Activated naive CD4-positive, alpha-beta T cell treated with anti-CD3 and anti-CD28 coated beads, Interleukin-2, amount 10 ng/mL, durations not matched to agents 5 hours and 36 hours (primary cell): ENCODE measurements around the gene SPDYE4. TPM values are rescaled to one million over a fixed set of nuclear protein-coding genes. Genes with fewer than 3 reads are reported as not detected.

Experiments used
- total RNA-seq, 2 experiments: library from RNA; stranded (reverse); gene quantifications; one replicate each; pipeline ENCODE4 v1.2.3, GENCODE V29; 2021

The SPDYE4 gene, protein sequence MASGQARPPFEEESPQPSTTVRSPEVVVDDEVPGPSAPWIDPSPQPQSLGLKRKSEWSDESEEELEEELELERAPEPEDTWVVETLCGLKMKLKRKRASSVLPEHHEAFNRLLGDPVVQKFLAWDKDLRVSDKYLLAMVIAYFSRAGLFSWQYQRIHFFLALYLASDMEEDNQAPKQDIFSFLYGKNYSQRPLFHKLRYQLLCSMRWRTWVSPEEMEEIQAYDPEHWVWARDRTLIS
- total RNA-seq: not detected

GRCh38 chr17:8758137-8758596, at the start of gene SPDYE4:
SPDYE4 (minus strand) TSS chr17:8758546; CDS start chr17:8758382, 164 bp downstream.

DNA sequence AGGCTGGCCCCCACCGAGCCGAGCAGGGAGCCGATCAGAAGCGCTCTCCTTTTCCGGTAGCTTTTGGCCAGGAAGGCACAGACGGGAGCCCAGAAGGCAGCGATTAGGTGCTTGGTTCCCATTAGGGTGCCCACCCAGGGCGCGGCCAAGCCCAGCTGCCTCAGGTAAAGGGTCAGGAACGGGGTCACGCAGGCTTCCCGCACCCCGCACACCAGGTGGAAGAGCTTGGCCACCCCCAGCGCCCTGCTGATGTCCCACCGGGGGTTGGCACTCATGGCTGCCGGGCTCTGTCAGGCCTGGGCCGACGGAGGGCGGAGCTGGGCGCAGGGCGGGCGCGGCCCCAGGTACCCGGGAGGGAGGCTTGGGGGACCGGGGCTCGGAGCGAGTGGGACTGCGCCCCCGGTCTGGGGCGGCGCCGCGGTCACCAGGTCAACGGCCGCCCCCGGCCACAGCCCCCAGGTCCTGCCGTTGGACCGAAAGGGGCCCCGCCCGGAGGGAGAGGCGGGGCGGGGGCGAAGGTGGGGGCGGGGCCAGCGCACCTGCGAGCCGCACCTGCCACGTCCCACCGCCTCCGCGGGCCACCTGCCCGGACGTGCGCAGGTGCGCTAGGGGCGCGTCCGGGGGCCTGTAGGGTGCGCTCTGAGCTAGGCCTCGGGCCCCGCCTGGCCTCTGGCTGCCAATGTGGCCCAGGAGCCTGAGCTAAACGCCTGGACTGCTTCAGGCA, 40.7 kb upstream of the SPDYE4 start, which contains the start of gene MFSD6L:
TSS of gene MFSD6L (minus strand) at position 520 of the 724 bp plus-strand sequence. CDS start at position 275, 245 bp downstream.

Other genes starting within 250 kb of the SPDYE4 start
- 10 to 100 TPM; 11.2 to 12.3 TPM for gene MYH10, start 127.8 kb downstream of the SPDYE4 start, total RNA-seq
- gene CCDC42, start 13.7 kb downstream of the SPDYE4 start, total RNA-seq: not detected
- under 1 TPM; 0.55 to 0.60 TPM for gene MFSD6L, start 40.8 kb upstream of the SPDYE4 start, total RNA-seq
- 1 to 10 TPM; 5.5 to 6.1 TPM for gene PIK3R6, start 109.1 kb upstream of the SPDYE4 start, total RNA-seq
- gene PIK3R5, start 207.2 kb upstream of the SPDYE4 start, total RNA-seq: 10 to 100 TPM; 82.5 to 84.4 TPM